Adrenal gland (tissue), 12 donors: ENCODE results near the gene CALML5. TPM values are rescaled to one million over a fixed set of nuclear protein-coding genes. Genes with fewer than 3 reads are reported as not detected.

Experiments used
- DNase-seq, 7 donors: peaks; one replicate each; pipeline ENCODE4 v3.0.0-alpha.2; 2019 to 2020
- H3K27ac ChIP-seq, 5 donors: fragments of 200-600 bp; sonication (generic) in 4 of 5; 1 replicate in 3 of 5; 2 replicates in 2 of 5; pipeline versions ENCODE4 v1.5.1 to v1.8.0; 2016 to 2020; ENCODE audit warnings: mild to moderate bottlenecking in 1 of 5
- H3K27me3 ChIP-seq: fragments of 200-600 bp; 2 replicates; pipeline ENCODE4 v1.8.0; 2021
- H3K36me3 ChIP-seq, 2 donors: fragments of 200-600 bp; replicated peaks in 1 of 2; 1 replicate in 1 of 2; 2 replicates in 1 of 2; pipeline versions ENCODE4 v1.5.1 to v1.8.0; 2018 to 2022
- H3K4me1 ChIP-seq, 2 donors: fragments of 200-600 bp; replicated peaks in 1 of 2; 1 replicate in 1 of 2; 2 replicates in 1 of 2; pipeline versions ENCODE4 v1.5.1 to v1.8.0; 2018 to 2021
- H3K4me3 ChIP-seq, 4 donors: fragments of 200-600 bp; sonication (generic) in 3 of 4; one replicate each; pipeline ENCODE4 v1.5.1; 2016 to 2018
- H3K9me3 ChIP-seq, 3 donors: fragments of 200-600 bp; sonication (generic) in 1 of 3; replicated peaks in 1 of 3; 1 replicate in 2 of 3; 2 replicates in 1 of 3; pipeline versions ENCODE4 v1.5.1 to v1.8.0; 2016 to 2021
- CTCF ChIP-seq, 6 experiments: fragments of 450-650 bp in 4 of 6; fragments of 200-600 bp in 2 of 6; sonication (generic) in 1 of 6; IDR thresholded peaks; 1 replicate in 5 of 6; 2 replicates in 1 of 6; pipeline versions ENCODE4 v1.5.1 to v1.8.0; 2016 to 2021; ENCODE audit warnings: antibody characterized with exemption in 6 of 6, mild to moderate bottlenecking in 2 of 6, moderate library complexity in 1 of 6
- POLR2A ChIP-seq, 2 donors: fragments of 450-650 bp; IDR thresholded peaks; one replicate each; pipeline ENCODE4 v1.6.1; 2017; ENCODE audit warnings: antibody characterized with exemption in 2 of 2, mild to moderate bottlenecking in 2 of 2, moderate library complexity in 1 of 2
- WGBS, 4 donors: extraction: QIAGEN DNeasy Blood & Tissue Kit in 2 of 4; methylation state at CpG; one replicate each; pipeline versions ENCODE4 v1.1.5 to v1.1.7; 2013 to 2017; 5-methylcytosine and 5-hydroxymethylcytosine counted together
- intact Hi-C, 2 donors: fragments of 100-400 bp; cut with DNase I; formaldehyde crosslinking; loops; one replicate each; pipeline versions ENCODE4 v1.14.1 to v1.15.0; 2022 to 2023
- polyA plus RNA-seq, 3 donors: library from polyadenylated mRNA; stranded (reverse); fragments of 200-250 nt in 2 of 3; fragments of 350-450 nt in 1 of 3; fragmentation: Illumina TruSeq in 1 of 3; extraction: RNeasy Lipid Tissue Mini Kit (QIAGEN cat#74804) in 1 of 3; gene quantifications; one replicate each; pipeline ENCODE4 v1.2.3, GENCODE V29; 2013 to 2014
- total RNA-seq, 9 donors: library from RNA; depleted of rRNA in 4 of 9; stranded (reverse); fragments of >200 nt in 4 of 9; fragments of 120-200 nt in 1 of 9; fragmentation: NEBNext Ultra II Directional in 1 of 9; extraction: Animal tissue kit (Norgen Biotek cat#: 25700) in 1 of 9; gene quantifications; one replicate each; pipeline versions ENCODE4 v1.1.0 to v1.2.4, GENCODE V29; 2013 to 2023
- donor health status: healthy with polysubstance abuse.
- donor health status: Bipolar disorder and iron deficiency.
- donor health status: DM: yes; HTN: yes; CAD: no.
- donor health status: DM: no; HTN: no; CAD: no.
- donor health status: DM: no; HTN: no; CAD: no.
- donor health status: DM: yes; HTN: yes; CAD: no.

CALML5 gene
- total and polyA plus RNA-seq, 12 donors = not detected

- TF ChIP-seq CTCF (IDR thresholded peaks at IDR 0.05) (no peak), POLR2A (IDR thresholded peaks at IDR 0.05) (no peak)
- H3K27me3 ChIP-seq = no peaks in the 10 kb centered on the region
- DNase-seq = no peak
- WGBS, 4 donors = 75 to 86% (median 77%) methylated on average over 4 of the region's 4 CpGs
- no peak overlapping the region for H3K4me3 ChIP-seq
- H3K9me3 ChIP-seq = no peaks in the 10 kb centered on the region
- no peak overlapping the region for H3K27ac ChIP-seq
- no peaks in the 10 kb centered on the region for H3K4me1 ChIP-seq
- intact Hi-C loops = loop anchor here in 1 of 2 donors (10.0 kb wide), 1 partner anchor 154 kb away; no protein-coding TSS in a partner anchor
- peaks cover 0 to 12% of the 10 kb centered on the region in 2 donors for H3K36me3 ChIP-seq
These were observed 38.2 kb downstream of the CALML5 start for GRCh38 chr10:5461203-5461588.

GRCh38 chr10:5460468-5461202 is 38.7 kb downstream of the CALML5 start:
- peaks cover 0 to 17% of the 10 kb centered on the region in 2 donors for H3K36me3 ChIP-seq
- H3K27ac ChIP-seq = no peak overlapping the region
- no peaks in the 10 kb centered on the region for H3K27me3 ChIP-seq
- WGBS, 4 donors = 88 to 96% (median 92%) methylated on average over 14 of the region's 14 CpGs
- no peaks in the 10 kb centered on the region for H3K9me3 ChIP-seq
- DNase-seq = no peak
- no peak overlapping the region for H3K4me3 ChIP-seq
- no peaks in the 10 kb centered on the region for H3K4me1 ChIP-seq
- intact Hi-C loops = loop anchor here in 1 of 2 donors (10.0 kb wide), 1 partner anchor 154 kb away; no protein-coding TSS in a partner anchor
- TF ChIP-seq CTCF (IDR thresholded peaks at IDR 0.05) (no peak), POLR2A (IDR thresholded peaks at IDR 0.05) (no peak)

- DNase-seq = no peak
- Histone ChIP-seq H3K27ac (no peak overlapping the region), H3K9me3 (no peaks in the 10 kb centered on the region), H3K36me3 (peaks cover 0 to 32% of the 10 kb centered on the region in 2 donors), H3K4me1 (no peaks in the 10 kb centered on the region), H3K27me3 (no peaks in the 10 kb centered on the region), H3K4me3 (no peak overlapping the region)
- intact Hi-C loops = no loop called here
- TF ChIP-seq CTCF (IDR thresholded peaks at IDR 0.05) (no peak), POLR2A (IDR thresholded peaks at IDR 0.05) (no peak)
- 91 to 95% (median 94%) methylated on average over 8 of the region's 8 CpGs for WGBS, 4 donors
These were observed 40.2 kb downstream of the CALML5 start for GRCh38 chr10:5458949-5459747.

GRCh38 chr10:5458425-5458824 is 40.9 kb downstream of the CALML5 start:
- intact Hi-C loops = no loop called here
- no peak for TF ChIP-seq POLR2A (IDR thresholded peaks at IDR 0.05)
- TF ChIP-seq CTCF (IDR thresholded peaks at IDR 0.05) = no peak
- no peaks in the 10 kb centered on the region for H3K9me3 ChIP-seq
- no peaks in the 10 kb centered on the region for H3K4me1 ChIP-seq
- peaks cover 0 to 39% of the 10 kb centered on the region in 2 donors for H3K36me3 ChIP-seq
- no peak overlapping the region for H3K27ac ChIP-seq
- H3K4me3 ChIP-seq = no peak overlapping the region
- DNase-seq = no peak
- no peaks in the 10 kb centered on the region for H3K27me3 ChIP-seq
- 96 to 100% (median 100%) methylated on average over 1 of the region's 1 CpG for WGBS, 4 donors
